Muscle layer of duodenum (tissue), 2 donors: ENCODE measurements around the gene MAGI3.
"Not testable (repeated sequence)": the region's sequence is repeated elsewhere in the genome, so short reads cannot be mapped to it uniquely, and the experiment has no call there.

Source experiments
- H3K27ac ChIP-seq: one replicate; pipeline ENCODE4 v1.7.0; 2013; ENCODE audit warnings: mild to moderate bottlenecking, low read length
- H3K27me3 ChIP-seq: one replicate; pipeline ENCODE4 v1.7.0; 2013; ENCODE audit warnings: low read depth, mild to moderate bottlenecking, control low read depth, low read length
- H3K36me3 ChIP-seq, 2 donors: one replicate each; pipeline ENCODE4 v1.7.0; 2013; ENCODE audit warnings: low read length in 2 of 2, control low read depth in 1 of 2, mild to moderate bottlenecking in 1 of 2; ENCODE audit not compliant: insufficient read depth in 2 of 2, control insufficient read depth in 1 of 2
- H3K4me1 ChIP-seq, 2 donors: one replicate each; pipeline ENCODE4 v1.7.0; 2013; ENCODE audit warnings: low read length in 2 of 2, mild to moderate bottlenecking in 2 of 2, control low read depth in 1 of 2, moderate library complexity in 1 of 2; ENCODE audit not compliant: insufficient read depth in 2 of 2, control insufficient read depth in 1 of 2
- H3K4me3 ChIP-seq, 2 donors: one replicate each; pipeline ENCODE4 v1.7.0; 2013; ENCODE audit warnings: low read length in 2 of 2, low read depth in 1 of 2, mild to moderate bottlenecking in 1 of 2
- H3K9me3 ChIP-seq, 2 donors: one replicate each; pipeline ENCODE4 v1.7.0; 2013; ENCODE audit warnings: low read length in 2 of 2, control low read depth in 1 of 2, mild to moderate bottlenecking in 1 of 2; ENCODE audit not compliant: control insufficient read depth in 1 of 2
- donor health status: healthy.

MAGI3 gene

GRCh38 chr1:113701429-113701828 lies 311.1 kb downstream of the MAGI3 start:
- Histone ChIP-seq H3K27ac (no peak overlapping the region), H3K9me3 (no peaks in the 10 kb centered on the region), H3K4me3 (no peak overlapping the region), H3K4me1 (no peaks in the 10 kb centered on the region), H3K36me3 (peaks cover 12 to 26% of the 10 kb centered on the region in 2 donors), H3K27me3 (no peaks in the 10 kb centered on the region)

- Histone ChIP-seq H3K27ac (no peak overlapping the region), H3K36me3 (peaks cover 9 to 30% of the 10 kb centered on the region in 2 donors), H3K4me1 (no peaks in the 10 kb centered on the region), H3K4me3 (no peak overlapping the region), H3K27me3 (no peaks in the 10 kb centered on the region), H3K9me3 (no peaks in the 10 kb centered on the region)
These were observed 324.4 kb downstream of the MAGI3 start for GRCh38 chr1:113714606-113715269.

GRCh38 chr1:113717506-113717905 lies 327.2 kb downstream of the MAGI3 start:
- not testable (repeated sequence) for H3K9me3 ChIP-seq, H3K4me1 ChIP-seq, H3K27me3 ChIP-seq, H3K27ac ChIP-seq, H3K4me3 ChIP-seq
- H3K36me3 ChIP-seq, result peaks cover 0 to 32% of the 10 kb centered on the region in 2 donors

- H3K36me3 ChIP-seq, result peaks cover 0 to 28% of the 10 kb centered on the region in 2 donors
- H3K27ac ChIP-seq, H3K4me3 ChIP-seq, H3K4me1 ChIP-seq, H3K9me3 ChIP-seq, H3K27me3 ChIP-seq: not testable (repeated sequence)
These were observed 328.3 kb downstream of the MAGI3 start for GRCh38 chr1:113718621-113719020.

GRCh38 chr1:113721010-113721409 lies 330.7 kb downstream of the MAGI3 start:
- Histone ChIP-seq H3K27me3 (no peaks in the 10 kb centered on the region), H3K4me1 (no peaks in the 10 kb centered on the region), H3K36me3 (peaks cover 0 to 31% of the 10 kb centered on the region in 2 donors)

GRCh38 chr1:113732802-113733201 lies 342.5 kb downstream of the MAGI3 start:
- H3K4me1 ChIP-seq, result no peaks in the 10 kb centered on the region
- no peaks in the 10 kb centered on the region for H3K9me3 ChIP-seq
- no peak overlapping the region for H3K4me3 ChIP-seq
- no peak overlapping the region for H3K27ac ChIP-seq
- peaks cover 5 to 18% of the 10 kb centered on the region in 2 donors for H3K36me3 ChIP-seq
- H3K27me3 ChIP-seq, result no peaks in the 10 kb centered on the region

More at GRCh38 chr1:113721010-113721409, 330.7 kb downstream of the MAGI3 start:
- H3K9me3 ChIP-seq, result no peaks in the 10 kb centered on the region
- no peak overlapping the region for H3K4me3 ChIP-seq
- no peak overlapping the region for H3K27ac ChIP-seq

GRCh38 chr1:113734357-113735055 lies 344.2 kb downstream of the MAGI3 start:
- no peak overlapping the region for H3K27ac ChIP-seq
- no peaks in the 10 kb centered on the region for H3K9me3 ChIP-seq
- no peaks in the 10 kb centered on the region for H3K4me1 ChIP-seq
- H3K4me3 ChIP-seq, result no peak overlapping the region
- no peaks in the 10 kb centered on the region for H3K27me3 ChIP-seq
- H3K36me3 ChIP-seq, result peaks cover 5 to 18% of the 10 kb centered on the region in 2 donors
